Uterus (tissue), 4 donors: ENCODE results near the gene LILRA5. TPM values are rescaled to one million over a fixed set of nuclear protein-coding genes. Genes with fewer than 3 reads are reported as not detected.
"Not testable (repeated sequence)": the region's sequence is repeated elsewhere in the genome, so short reads cannot be mapped to it uniquely, and the experiment has no call there.

ENCODE experiments used
- DNase-seq, 2 donors: peaks; one replicate each; pipeline ENCODE4 v3.0.0-alpha.2; 2019 to 2020
- H3K27ac ChIP-seq, 2 donors: fragments of 200-600 bp; sonication (generic); 1 replicate in 1 of 2; 2 replicates in 1 of 2; pipeline ENCODE4 v1.5.1; 2016 to 2018
- H3K27me3 ChIP-seq, 2 donors: fragments of 200-600 bp; sonication (generic); one replicate each; pipeline ENCODE4 v1.5.1; 2018 to 2019; ENCODE audit warnings: control low read depth in 1 of 2
- H3K36me3 ChIP-seq, 2 donors: fragments of 200-600 bp; sonication (generic); one replicate each; pipeline ENCODE4 v1.5.1; 2019; ENCODE audit warnings: control low read depth in 1 of 2
- H3K4me1 ChIP-seq, 2 donors: fragments of 200-600 bp; sonication (generic); one replicate each; pipeline ENCODE4 v1.5.1; 2018 to 2019; ENCODE audit warnings: control low read depth in 1 of 2
- H3K4me3 ChIP-seq, 2 donors: fragments of 200-600 bp; sonication (generic); 1 replicate in 1 of 2; 2 replicates in 1 of 2; pipeline ENCODE4 v1.5.1; 2018 to 2019; ENCODE audit warnings: mild to moderate bottlenecking in 1 of 2
- H3K9me3 ChIP-seq, 2 donors: fragments of 200-600 bp; sonication (generic); one replicate each; pipeline ENCODE4 v1.5.1; 2019; ENCODE audit warnings: control low read depth in 1 of 2
- CTCF ChIP-seq, 4 experiments: fragments of 200-600 bp in 2 of 4; fragments of 450-650 bp in 2 of 4; sonication (generic) in 2 of 4; IDR thresholded peaks; one replicate each; pipeline ENCODE4 v1.5.1; 2016 to 2019; ENCODE audit warnings: antibody characterized with exemption in 4 of 4, mild to moderate bottlenecking in 2 of 4, moderate library complexity in 1 of 4
- POLR2A ChIP-seq, 2 donors: fragments of 450-650 bp; IDR thresholded peaks; one replicate each; pipeline ENCODE4 v1.6.1; 2016; ENCODE audit warnings: antibody characterized with exemption in 2 of 2, mild to moderate bottlenecking in 1 of 2, moderate library complexity in 1 of 2
- intact Hi-C: fragments of 100-400 bp; cut with DNase I; formaldehyde crosslinking; loops from one replicate; pipeline ENCODE4 v1.15.1; 2023; ENCODE audit warnings: low total_unique reads
- total RNA-seq, 4 donors: library from RNA; depleted of rRNA in 3 of 4; stranded (reverse); fragments of >200 nt in 3 of 4; gene quantifications; one replicate each; pipeline versions ENCODE4 v1.1.0 to v1.2.4, GENCODE V29; 2014 to 2023
- donor health status: DM: yes; HTN: yes; CAD: no.

LILRA5 gene
- total RNA-seq, 4 donors from 2014 or later = 0.35 to 9.7 (median 2.8) TPM; not detected in 1

GRCh38 chr19:54333586-54334298 is 20.8 kb upstream of the LILRA5 start:
- no peak for DNase-seq
- H3K36me3 ChIP-seq = no peaks in the 10 kb centered on the region
- H3K4me1 ChIP-seq = no peaks in the 10 kb centered on the region
- no peaks in the 10 kb centered on the region for H3K27me3 ChIP-seq
- H3K27ac ChIP-seq = no peak overlapping the region
- TF ChIP-seq POLR2A (IDR thresholded peaks at IDR 0.05) = no peak
- no peak for TF ChIP-seq CTCF (IDR thresholded peaks at IDR 0.05)
- intact Hi-C loops = no loop called here
- no peaks in the 10 kb centered on the region for H3K9me3 ChIP-seq
- H3K4me3 ChIP-seq = no peak overlapping the region

GRCh38 chr19:54332149-54332548 is 19.2 kb upstream of the LILRA5 start:
- Histone ChIP-seq H3K27ac (no peak overlapping the region), H3K36me3 (no peaks in the 10 kb centered on the region), H3K27me3 (no peaks in the 10 kb centered on the region), H3K4me3 (no peak overlapping the region), H3K9me3 (no peaks in the 10 kb centered on the region), H3K4me1 (no peaks in the 10 kb centered on the region)
- intact Hi-C loops = no loop called here
- TF ChIP-seq CTCF (IDR thresholded peaks at IDR 0.05) (no peak), POLR2A (IDR thresholded peaks at IDR 0.05) (no peak)
- no peak for DNase-seq

GRCh38 chr19:54331626-54332025 is 18.7 kb upstream of the LILRA5 start:
- no peaks in the 10 kb centered on the region for H3K36me3 ChIP-seq
- DNase-seq = no peak
- no peaks in the 10 kb centered on the region for H3K27me3 ChIP-seq
- intact Hi-C loops = no loop called here
- TF ChIP-seq CTCF (IDR thresholded peaks at IDR 0.05) (no peak), POLR2A (IDR thresholded peaks at IDR 0.05) (no peak)
- H3K27ac ChIP-seq = no peak overlapping the region
- H3K4me1 ChIP-seq = no peaks in the 10 kb centered on the region
- H3K9me3 ChIP-seq = no peaks in the 10 kb centered on the region
- no peak overlapping the region for H3K4me3 ChIP-seq

- Histone ChIP-seq H3K4me3 (no peak overlapping the region), H3K9me3 (no peaks in the 10 kb centered on the region), H3K27ac (no peak overlapping the region), H3K27me3 (no peaks in the 10 kb centered on the region), H3K36me3 (no peaks in the 10 kb centered on the region), H3K4me1 (no peaks in the 10 kb centered on the region)
- TF ChIP-seq POLR2A (IDR thresholded peaks at IDR 0.05) (no peak), CTCF (IDR thresholded peaks at IDR 0.05) (no peak)
- no peak for DNase-seq
- intact Hi-C loops = no loop called here
Measured at GRCh38 chr19:54329476-54330165, 16.7 kb upstream of the LILRA5 start.

GRCh38 chr19:54328781-54329180 is 15.8 kb upstream of the LILRA5 start:
- not testable (repeated sequence) for H3K36me3 ChIP-seq

More at GRCh38 chr19:54328781-54329180, 15.8 kb upstream of the LILRA5 start:
- H3K4me3 ChIP-seq, DNase-seq, H3K4me1 ChIP-seq, intact Hi-C loops, H3K27ac ChIP-seq, H3K9me3 ChIP-seq, H3K27me3 ChIP-seq: not testable (repeated sequence)
